Head of caudate nucleus (tissue), 42 donors: Measurements from ENCODE around the gene AGAP1.

Source experiments
- DNase-seq, 42 donors: peaks; one replicate each; pipeline versions ENCODE4 v3.0.0 to v3.0.0-alpha.2; 2020 to 2021; ENCODE audit warnings: mixed read lengths in 7 of 42
- intact Hi-C: fragments of 100-400 bp; cut with DNase I; formaldehyde crosslinking; loops from one replicate; pipeline ENCODE4 v1.15.0; 2022

AGAP1 gene

DNA sequence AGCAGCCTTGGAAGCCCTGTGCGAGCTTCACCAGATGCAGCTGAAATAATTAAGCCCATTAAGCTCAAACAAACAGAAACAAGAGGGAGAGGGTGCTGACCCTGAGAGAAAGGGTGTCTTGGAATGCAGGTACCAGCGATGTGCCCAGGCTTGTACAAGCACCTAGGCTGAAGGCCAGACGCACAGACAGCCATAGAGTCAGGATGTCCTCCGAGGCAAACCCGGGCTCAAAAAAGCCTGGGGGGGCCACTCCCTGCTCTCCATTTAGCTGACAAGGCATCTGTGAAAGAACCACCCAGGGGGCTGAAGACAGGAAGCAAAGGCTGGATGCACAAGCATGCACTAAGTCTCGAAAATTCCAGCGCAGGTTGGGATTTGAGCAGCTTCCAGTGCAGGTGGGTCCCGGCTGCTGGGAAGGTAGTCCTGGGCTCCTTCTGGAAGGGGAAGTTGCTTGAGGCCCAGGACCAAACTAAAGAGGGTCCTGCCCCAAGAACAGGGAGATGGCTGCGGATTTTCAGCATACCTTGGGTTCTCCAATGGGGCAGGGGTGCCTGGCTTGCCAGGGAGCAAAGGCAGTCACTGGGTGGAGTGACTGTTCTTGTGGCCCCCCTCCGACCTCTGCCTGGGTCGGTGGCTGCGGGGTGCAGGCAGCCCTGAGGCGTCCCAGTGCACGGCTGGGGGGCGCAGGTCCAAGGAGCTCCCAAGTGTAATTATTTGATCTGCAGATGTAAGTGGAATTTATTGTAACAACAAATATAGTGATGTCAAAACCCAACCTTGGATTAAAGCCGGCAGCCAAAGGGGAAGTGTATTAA, 668.4 kb downstream of the AGAP1 start:
- DNase-seq, result no peak
- intact Hi-C loops, result no loop called here

DNA sequence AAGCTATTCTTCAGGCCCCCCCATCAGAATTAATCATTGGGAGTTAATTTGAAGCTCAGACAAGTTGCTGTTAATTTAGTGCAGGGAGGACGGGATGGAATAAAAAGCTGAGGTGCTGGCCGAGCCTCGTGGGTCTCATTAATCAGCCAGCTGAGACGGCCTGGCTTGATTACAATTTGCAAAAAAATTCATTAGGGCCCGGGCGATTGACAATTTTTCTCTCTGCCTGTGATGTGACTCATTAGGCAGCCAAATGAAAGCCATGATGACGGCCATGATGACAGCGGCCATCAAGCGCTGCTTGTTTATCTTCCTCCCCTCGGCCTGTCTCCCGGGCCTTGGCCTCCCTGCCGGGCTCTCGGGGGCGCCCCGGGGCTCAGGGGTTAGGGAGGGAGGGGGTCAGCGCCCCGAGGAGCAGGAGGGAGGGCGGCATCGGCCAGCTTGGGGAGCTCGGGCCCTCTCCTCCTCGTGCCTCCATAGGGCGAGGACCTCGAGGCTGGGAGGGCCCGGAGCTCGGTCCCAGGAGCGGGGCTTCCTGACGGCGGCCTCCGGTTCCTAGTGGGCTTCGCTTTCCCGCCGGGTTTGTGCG, 669.1 kb downstream of the AGAP1 start:
- intact Hi-C loops, result no loop called here
- no peak for DNase-seq

DNA sequence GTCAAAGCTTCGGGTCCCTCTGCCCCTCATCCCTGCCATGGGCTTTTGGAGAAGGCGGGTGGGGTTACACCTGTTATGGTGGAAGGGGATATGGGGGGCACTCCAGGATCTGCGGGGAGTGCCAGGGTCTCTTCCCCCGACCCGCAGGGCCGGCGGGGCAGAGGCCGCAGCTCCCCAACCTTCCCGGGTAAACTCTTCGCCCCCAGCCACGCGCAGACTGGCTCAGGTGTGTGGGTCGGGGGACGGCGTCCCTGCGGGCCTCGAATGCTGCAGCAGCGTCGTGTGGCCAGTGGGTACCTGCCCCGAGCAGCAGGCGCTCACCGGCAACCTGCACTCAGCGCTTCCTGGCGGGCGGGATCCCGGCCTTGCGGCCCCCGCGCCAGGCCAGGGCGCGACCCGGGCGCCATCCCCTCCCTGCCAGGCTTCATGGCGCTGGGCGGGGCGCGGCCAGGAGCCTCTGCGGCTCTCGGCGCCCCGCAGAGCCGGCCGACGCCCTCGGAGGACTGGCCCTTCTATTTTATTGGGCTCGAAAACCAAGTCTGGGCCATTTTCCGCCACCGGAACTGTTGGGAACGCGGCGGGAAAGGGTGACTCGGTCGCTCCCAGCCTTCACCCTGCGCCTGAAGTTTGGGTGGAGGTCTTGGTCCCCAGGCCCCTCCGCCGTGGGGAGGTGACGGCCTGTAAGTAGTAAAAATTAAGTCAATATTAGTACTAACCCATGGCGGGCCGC, 669.8 kb downstream of the AGAP1 start:
- intact Hi-C loops, result no loop called here
- no peak for DNase-seq

DNA sequence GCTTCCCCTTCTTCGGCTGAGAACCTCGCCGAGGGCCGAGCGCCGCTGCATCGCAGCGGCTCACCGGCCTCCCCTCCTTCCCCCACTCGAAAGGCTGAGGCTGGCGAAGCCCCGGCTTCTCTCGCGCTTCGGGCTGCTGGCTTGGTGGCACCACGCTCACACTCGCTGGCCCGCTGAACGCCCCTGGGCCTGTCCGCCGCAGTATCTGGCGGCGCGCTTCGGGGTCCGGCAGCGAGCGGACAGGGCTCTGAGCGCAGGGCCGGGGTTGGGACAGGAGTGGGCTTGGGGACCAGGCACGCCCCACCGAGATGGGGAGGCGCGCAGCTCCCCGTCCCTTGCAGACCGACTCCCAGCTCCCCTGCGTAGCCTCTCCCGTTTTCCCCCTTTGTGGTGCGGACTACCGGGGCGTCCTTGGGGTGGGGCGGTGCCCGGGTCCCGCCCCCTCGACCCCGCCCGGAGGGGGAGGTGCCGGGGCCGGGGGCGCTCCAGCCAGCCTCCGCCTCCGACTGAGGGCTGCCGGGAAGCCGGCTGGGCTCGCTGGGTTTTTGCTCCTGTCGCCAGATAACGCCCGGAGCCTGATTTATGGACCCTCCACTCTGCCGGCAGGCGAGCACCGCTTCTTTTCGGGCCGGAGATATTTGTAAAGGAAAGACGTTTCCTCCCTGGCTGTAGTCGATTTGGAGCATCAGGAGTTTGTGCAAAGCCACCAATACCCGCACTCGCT, 670.5 kb downstream of the AGAP1 start:
- intact Hi-C loops, result no loop called here
- DNase-seq, result no peak

DNA sequence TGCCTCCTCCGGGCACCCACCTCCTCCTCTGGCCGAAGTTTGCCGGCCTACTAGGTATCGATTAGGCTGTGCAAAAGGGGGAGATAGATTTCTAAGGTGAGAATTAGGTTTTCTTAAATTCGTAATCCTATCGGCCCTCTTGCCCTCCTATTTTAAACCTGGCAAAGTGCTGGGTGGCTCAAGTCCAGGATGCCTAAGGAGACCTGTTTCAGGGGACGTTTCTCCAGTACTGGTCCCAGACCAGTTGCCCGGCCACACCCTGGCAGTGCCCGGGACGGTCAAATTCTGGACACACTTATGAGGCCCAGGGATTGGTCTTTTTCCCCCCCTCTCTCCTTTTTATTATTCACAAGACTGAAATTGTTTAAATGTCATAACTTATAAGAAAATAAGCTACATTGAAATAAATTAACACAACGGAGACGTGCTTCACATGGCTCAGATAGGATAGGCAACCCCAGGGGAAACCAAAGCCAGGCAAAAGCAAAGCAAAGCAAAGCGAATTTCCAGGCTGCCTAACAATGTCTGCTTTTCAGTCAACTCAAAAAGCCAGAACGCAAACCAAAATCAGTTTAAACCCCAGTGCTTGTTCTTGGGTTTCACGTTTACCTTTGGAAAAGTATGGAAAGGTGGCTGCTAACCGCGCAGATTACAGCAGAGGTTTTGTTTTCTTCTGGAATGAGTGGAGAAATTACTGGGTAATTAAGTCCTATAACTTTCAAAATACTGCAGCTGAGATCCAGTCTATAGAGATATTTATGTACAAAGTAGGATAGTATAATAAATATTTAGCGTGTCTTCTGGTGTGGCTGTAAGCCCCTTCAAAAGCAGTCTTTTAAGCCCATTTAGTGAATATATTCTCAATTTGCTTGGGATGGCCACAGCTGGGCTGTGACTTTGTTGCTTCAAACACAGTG, 671.3 kb downstream of the AGAP1 start:
- intact Hi-C loops, result no loop called here
- no peak for DNase-seq

DNA sequence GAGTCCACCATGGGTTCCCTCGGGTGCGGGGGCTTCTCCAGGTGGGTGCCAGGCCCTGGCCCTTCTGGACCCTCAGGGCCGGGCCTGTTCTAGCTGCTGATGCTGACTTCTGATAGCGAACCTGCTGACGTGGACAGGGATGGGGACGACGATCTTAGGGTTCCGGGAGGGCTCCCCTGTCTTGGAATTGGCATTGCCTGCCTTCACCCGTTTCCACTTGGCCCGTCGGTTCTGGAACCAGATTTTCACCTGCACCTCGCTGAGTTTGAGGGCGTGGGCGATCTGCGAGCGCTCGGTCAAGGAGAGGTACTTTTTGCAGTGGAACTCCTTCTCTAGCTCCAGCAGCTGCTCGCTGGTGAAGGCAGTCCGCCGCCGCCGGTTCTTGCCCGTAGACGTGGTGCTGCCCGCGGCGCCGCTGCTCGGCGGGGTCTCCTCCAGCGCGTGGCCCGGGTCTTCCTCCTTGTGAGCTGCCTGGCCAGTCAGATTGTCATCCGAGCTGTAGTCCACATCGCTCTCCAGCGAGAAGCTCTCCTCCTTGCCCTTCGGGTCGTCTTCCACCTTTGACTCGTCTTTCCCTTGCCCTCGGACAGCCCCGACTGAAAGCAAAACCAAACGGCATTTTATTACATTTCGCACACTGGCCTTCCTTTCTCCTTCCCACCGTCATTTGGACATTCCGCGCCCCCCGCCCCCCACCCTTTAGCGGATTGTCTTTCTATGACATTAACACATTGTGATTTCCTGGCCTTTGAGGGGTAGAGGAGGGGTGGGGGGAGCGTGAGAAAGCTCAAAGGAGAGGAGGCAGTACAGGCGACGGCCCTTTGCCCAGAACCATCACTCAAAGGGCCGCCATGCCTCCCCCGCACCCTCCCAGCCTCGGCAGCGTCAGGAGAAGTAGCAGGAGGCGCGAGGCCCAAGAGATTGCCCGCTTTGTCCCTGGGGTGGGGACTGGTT, 672.3 kb downstream of the AGAP1 start:
- DNase-seq, result no peak
- intact Hi-C loops, result no loop called here

DNA sequence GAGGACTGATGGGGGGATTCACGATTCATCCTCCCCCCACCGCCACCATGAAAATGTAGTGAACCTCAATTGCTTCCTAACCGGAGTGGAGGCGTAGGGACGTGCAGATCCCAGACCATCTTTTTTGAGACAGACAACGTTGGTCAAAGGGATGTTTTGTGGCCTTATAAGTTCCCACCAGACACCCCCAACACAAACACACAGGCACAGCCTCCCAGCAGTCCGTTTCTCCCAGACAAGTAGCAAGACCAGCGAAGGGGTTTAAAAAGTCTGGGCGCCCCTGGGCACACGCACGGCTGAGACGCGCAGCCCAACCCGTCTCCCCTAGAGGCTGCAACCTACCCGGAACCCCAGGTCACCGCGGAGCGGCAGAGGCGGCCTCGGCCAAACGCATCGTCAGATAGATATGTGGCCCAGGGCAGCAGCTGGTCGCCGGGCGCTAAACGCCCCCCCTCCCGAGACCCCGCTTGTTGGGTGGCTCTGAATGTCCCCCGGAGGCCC, 673.0 kb downstream of the AGAP1 start:
- intact Hi-C loops, result no loop called here
- DNase-seq, result no peak

DNA sequence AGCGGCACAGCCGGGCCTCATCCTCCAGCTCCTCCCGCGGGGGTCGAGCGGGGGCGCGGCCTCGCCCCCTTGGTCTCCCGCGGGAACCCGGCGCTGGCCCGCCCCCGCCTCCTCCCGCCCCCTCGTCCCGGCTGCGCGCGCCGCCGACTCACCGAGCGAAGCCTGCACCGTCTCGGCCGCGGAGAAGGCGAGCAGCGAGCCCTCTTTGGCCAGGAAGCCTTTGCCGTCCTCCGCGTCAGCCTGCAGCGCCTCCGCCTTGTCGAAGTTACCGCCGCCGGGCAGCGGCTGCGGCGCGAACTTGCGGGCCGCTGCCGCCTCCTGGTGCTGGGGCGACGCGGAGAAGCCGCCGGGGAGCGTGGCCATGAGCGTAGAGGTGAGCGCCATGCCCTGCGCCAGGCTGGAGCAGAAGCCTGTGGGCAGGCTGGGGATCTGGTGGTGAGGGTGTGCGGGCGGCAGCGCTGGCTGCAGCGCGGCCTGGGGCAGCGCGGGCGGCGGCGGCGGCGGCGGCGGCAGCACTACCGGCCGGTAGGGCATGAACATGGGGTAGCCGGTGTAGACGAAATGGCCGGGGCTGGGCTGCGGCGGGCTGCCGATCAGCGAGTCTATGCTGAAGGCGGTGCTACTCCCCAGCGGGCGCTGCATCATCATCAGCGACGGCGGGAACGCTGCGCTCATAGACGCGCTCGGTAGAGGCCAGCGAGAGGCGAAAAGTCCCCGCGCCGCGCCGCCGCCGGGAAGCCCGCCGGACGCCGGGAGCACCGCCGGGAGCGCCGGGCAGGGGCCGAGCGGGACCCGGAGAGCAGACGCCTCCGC, 673.7 kb downstream of the AGAP1 start:
- peak in 5 of 42 donors; percentile 28 to 50 (median 29) for DNase-seq
- intact Hi-C loops, result no loop called here

DNA sequence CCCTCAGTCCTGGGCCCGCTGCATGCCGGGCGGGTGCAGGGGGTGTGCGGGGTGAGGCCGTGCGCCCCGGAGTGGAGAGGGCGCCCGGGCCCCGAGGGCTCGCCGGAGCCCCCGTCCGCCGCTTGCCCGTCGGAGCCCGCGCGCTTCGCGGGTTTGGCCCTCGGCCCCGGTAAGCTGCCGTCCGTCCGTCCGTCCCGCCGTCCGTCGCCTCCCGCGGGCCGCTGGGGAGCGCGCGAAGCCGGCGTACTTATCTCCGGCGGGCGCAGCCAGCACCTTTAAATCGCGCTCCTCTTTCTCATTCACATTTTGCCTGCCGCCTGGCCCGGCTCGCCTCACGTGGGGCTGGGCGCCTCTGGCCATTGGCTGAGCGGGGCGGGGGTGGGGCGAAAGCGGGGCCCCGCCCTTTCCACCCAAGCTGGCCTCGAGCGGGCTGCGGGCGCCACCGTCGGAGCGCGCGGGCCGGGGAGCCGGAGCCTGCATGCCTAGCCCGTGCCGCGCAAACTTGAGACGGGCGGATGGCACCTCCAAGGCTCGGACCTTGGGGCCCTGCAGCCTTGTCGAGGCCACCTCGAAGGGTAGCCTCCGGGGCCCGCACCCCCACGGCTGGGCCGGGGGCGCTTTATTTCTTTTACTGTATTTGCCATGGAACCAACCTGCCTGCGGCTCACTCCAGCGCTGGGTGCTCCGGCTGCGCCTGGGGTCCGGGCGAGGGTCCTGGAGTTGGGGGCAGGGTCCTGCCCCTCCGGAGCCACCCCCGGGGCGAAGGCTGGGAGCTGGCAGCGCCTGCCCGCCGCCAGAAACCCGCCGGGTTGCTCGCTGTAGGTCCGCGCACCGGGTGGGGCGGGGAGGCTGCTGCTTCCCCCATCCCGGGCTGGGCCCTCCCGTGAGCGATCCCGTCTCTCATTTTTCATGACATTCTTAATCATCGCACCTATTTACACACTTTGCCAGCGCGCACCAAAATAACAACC, 674.6 kb downstream of the AGAP1 start, which contains the start of gene GBX2:
Gene GBX2, minus strand, starts transcription at position 277 of the 971 bp plus-strand sequence. CDS start 415 bp downstream, outside the sequence.
- peak in 26 of 42 donors; percentile 7 to 80 (median 50) for DNase-seq

DNA sequence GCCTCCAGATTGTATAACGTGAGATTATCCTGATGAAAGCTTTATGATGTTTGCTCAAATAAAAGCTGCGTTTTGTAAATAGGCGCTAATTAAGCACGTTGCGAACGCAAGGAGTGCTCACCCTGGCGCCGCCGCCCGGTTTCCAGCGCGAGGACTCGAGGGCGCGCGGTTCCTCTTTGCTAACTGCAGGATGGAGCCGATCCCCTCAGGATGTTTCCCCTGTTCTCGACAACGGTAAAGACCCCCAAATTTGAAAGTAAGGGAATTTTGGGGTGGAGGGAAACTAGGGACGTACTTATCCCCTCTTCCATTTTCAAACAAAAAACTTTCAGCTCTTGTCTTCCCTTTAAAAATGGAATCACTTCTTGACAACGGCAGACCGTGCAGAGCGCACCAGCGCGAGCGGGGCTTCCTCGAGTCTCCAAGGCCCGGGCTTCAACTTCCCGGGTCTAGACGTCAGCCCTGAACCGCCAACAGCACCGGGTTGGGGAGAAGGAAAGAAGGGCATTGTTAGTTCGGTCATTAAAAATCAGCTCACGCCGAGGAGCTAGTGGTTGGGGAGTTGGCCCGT, 675.4 kb downstream of the AGAP1 start:
- peak in 5 of 42 donors; percentile 20 to 57 (median 29) for DNase-seq
- intact Hi-C loops, result no loop called here

More for the DNA sequence above, 674.6 kb downstream of the AGAP1 start, which contains the start of gene GBX2:
- intact Hi-C loops, result no loop called here

DNA sequence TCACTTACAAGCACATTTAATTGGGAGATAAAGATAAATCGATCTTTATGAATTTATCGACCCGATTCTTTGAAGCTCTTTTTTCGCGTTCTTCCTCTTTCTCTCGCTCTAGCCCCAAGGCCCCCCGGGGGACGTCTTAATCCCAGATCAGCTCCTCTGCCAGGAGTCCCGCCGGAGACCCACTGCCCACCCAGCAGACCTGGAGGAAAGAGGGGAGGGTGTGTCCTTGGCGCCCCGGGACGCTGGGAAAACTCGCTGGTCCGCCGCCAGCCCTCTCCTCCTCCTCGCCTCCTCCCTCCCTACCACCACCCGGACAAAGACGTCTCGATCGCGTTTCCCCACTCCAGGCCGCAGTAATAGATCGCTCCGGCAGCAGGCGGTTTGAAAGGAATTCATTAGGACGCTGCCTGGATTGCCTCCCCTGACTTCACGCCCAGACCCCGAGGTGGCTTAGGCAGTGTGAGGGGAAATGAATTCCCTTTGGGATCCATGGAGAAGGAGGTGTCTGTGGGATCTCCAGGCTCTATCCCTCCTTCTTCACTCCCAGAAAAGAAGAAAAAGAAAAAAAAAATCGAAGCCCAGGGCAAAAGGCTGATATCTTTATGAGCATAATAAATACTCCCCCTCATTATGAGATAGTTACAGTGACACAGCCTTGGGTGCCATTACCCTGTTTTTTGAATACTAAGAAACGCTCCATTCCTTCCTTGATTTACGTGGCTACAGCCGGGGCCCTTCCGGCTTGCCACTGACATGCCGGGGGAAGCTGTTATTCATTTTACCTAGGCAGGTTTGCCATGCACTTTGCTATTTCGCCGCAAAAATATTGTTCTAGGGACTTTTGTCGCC, 676.1 kb downstream of the AGAP1 start:
- intact Hi-C loops, result no loop called here
- peak in 1 of 42 donors; percentile 2 for DNase-seq

DNA sequence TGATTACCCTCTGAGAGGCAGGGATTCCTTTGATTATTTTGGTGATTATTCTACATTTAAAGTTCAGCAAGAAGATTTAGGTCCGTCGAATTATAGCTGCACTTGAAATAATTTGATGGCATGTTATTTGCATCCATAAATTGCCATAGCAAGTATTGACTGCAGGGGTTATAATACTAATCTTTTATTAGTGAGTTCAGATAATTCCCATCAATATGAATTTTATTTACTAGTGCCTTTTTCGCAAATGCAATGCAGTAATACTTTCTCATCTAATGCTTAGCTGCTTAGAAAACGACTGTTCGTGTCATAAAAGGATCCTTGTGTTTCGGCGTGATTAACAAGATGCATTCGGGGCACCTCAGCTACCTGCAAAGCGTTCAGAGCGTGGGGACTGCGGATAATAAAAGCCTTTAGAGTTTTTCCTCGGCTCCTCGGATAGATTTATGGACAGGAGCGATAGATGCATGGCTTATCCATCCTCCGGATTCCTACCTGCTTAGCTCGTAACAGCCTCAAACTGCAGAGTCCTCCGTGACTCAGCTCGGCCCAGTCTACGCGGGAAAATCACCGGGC, 676.8 kb downstream of the AGAP1 start:
- DNase-seq, result peak in 1 of 42 donors; percentile 8
- intact Hi-C loops, result no loop called here

DNA sequence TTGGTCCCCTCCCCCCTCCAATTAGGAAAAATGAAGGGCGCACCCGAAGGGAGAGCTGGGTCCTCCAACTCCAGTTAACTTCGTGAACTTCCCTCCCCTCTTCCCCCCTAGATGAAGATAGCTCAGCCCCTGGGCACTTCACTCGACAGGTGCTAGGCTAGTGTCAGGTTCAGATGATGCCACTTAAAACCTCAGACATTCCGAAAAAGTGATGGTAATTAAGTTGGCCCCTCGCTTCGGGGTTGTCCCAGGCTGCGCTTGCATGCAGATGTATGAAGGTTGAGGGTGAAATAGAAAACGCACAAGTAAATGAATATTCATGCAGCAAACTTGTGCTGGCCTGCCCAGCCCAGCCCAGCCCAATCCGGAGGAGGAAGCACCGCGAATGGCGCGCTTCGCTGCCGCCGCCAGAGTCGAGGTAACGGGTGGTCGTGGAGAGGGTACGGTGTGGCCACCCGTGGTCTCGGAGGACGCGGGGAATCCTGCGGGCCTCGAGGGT, 677.4 kb downstream of the AGAP1 start:
- DNase-seq, result peak in 1 of 42 donors; percentile 36
- intact Hi-C loops, result no loop called here
